GM18951 (cell line): ENCODE measurements around the gene TMEM179.

ENCODE experiments used
- POLR2A ChIP-seq: IDR thresholded peaks from 4 replicates; pipeline ENCODE4 v1.6.1; 2011; ENCODE audit warnings: mild to moderate bottlenecking; ENCODE audit not compliant: insufficient read length, insufficient read depth; ENCODE audit errors: extremely low read depth
- in situ Hi-C: fragments of 300-500 bp; cut with MboI; formaldehyde crosslinking; loops from one replicate; pipeline ENCODE4 v1.12.0; 2022; ENCODE audit warnings: low sequenced_read_pairs, mixed read lengths, inconsistent platforms; ENCODE audit not compliant: unreplicated experiment

Gene TMEM179

DNA sequence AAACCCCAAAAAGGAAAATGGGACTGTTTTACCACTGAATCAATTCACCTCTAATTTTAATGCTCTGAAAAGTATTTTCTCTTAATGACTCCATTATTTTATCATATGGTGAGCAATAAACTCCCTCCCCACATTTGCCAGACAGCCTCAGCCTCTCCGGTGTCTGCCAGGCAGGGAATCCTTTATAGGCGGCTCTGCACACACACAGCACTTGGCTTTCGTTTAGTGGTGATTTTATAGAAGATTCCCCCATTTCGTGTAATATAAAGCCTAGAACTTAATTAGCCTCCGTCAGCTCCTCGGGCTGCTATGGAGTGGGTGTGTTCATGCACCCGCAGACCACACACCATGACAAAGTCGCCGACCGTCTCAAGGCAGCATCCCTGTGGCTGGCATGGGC, 35.1 kb downstream of the TMEM179 start:
- in situ Hi-C loops: no loop called here
- TF ChIP-seq POLR2A: no peak

- in situ Hi-C loops: no loop called here
- no peak for TF ChIP-seq POLR2A
Observed at GRCh38 chr14:104568620-104569019, 36.0 kb downstream of the TMEM179 start.

DNA sequence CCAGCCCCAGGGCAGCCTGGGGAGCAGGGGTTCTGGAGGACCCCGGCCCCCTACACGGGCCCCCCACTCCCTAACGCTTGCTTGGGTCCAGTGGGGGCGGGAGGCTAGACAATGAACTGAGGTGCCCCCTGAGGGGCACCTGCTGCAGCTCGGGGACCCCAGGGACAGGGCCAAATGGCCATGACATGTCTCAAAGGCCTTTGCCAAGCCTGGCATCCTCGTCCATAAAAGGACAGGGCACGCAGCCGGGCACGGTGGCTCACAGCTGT, 36.7 kb downstream of the TMEM179 start:
- in situ Hi-C loops: no loop called here
- no peak for TF ChIP-seq POLR2A

GRCh38 chr14:104567141-104567956, 37.2 kb downstream of the TMEM179 start:
- in situ Hi-C loops: no loop called here
- no peak for TF ChIP-seq POLR2A

- TF ChIP-seq POLR2A: no peak
- in situ Hi-C loops: no loop called here
Observed at GRCh38 chr14:104564744-104565679, 39.6 kb downstream of the TMEM179 start.

GRCh38 chr14:104563742-104564615, 40.6 kb downstream of the TMEM179 start:
- no peak for TF ChIP-seq POLR2A
- in situ Hi-C loops: no loop called here

GRCh38 chr14:104563191-104563741, 41.3 kb downstream of the TMEM179 start:
- TF ChIP-seq POLR2A: no peak
- in situ Hi-C loops: no loop called here

DNA sequence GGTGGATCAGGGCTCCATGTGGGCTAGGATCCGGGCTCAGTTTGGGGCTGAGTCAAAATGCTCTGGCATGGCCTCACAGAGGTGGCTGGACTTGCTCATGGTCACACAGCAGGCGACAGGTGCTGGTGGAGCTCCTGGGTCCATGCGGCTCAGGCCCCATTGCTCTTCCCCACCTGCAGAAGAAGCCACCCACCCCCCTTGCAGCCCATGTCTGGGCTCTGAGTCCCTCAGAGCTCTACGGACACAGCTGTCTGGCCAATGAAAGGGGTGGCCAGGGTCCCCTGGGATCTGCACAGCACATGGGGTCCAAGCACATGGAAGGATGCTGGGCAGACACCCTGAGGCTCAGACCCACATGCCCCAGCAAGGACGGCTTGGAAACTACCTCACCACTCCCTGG, 42.0 kb downstream of the TMEM179 start:
- in situ Hi-C loops: no loop called here
- TF ChIP-seq POLR2A: no peak

GRCh38 chr14:104561632-104562495, 42.7 kb downstream of the TMEM179 start:
- TF ChIP-seq POLR2A: no peak
- in situ Hi-C loops: no loop called here

DNA sequence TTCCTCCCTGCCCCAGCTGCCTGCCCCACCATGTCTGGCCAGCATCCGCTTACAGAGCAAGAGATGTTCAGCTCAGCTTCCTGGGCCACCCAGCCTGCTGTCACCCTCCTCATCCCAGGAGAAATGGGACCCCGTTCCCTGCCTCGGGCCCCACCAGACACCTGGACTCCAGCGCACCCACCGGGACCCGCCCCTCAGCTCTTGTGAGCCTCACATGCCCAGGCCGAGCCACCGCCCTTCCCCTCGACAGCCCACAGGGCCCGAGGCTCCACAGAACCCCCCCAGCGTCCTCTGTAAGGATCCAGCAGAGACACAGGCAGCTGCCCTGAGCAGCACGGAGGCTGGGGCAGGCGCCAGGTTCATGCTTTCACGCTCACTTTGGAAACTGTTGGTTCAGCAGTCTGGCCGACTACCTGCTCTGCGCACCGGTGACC, 43.4 kb downstream of the TMEM179 start:
- in situ Hi-C loops: no loop called here
- TF ChIP-seq POLR2A: no peak

DNA sequence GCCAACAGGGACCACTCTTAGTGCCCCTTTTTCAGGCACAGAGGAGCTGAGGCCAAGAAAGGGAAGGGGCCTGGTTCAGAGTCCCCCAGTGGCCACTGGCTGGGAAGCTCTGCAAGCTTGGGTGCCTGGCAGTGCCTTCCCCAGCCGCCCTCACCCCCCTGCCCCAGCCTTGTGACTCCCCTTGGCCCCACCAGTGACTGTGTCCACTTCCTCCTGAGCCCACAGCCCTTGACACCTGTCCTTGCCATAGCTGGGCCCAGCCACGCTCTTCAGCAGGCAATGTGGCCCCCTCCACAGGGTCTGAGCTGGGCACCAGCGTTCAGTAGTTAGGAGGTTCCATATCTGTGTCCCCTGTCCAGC, 44.0 kb downstream of the TMEM179 start:
- in situ Hi-C loops: no loop called here

GRCh38 chr14:104559804-104560585, 44.6 kb downstream of the TMEM179 start:
- TF ChIP-seq POLR2A: no peak
- in situ Hi-C loops: no loop called here

More for the DNA sequence above, 44.0 kb downstream of the TMEM179 start:
- TF ChIP-seq POLR2A: no peak
